ENCODE measurements around the gene NF2. TPM values are rescaled to one million over a fixed set of nuclear protein-coding genes. Genes with fewer than 3 reads are reported as not detected.

Gene NF2
- total RNA-seq, 1 donor from 2014 or later: 37.3 TPM

GRCh38 chr22:29674121-29674520, 70.7 kb downstream of the NF2 start:
- no peak for TF ChIP-seq CTCF (IDR thresholded peaks at IDR 0.05)
- H3K27me3 ChIP-seq: no peaks in the 10 kb centered on the region
- H3K27ac ChIP-seq: no peak overlapping the region
- H3K9me3 ChIP-seq: no peaks in the 10 kb centered on the region
- intact Hi-C loops (cut with DNase I): no loop called here
- H3K4me3 ChIP-seq: no peak overlapping the region
- H3K36me3 ChIP-seq: peaks cover 64 to 85% of the 10 kb centered on the region in 2 donors
- no peak for DNase-seq (ENCODE audit: low spot score in 2 of 2)
- no peaks in the 10 kb centered on the region for H3K4me1 ChIP-seq

- intact Hi-C loops (cut with DNase I): no loop called here
- peaks cover 57 to 95% of the 10 kb centered on the region in 2 donors for H3K36me3 ChIP-seq
Measured at GRCh38 chr22:29679316-29679715, 75.9 kb downstream of the NF2 start.

GRCh38 chr22:29683536-29683935, 80.1 kb downstream of the NF2 start:
- Histone ChIP-seq H3K4me3 (no peak overlapping the region), H3K36me3 (peaks cover 29 to 64% of the 10 kb centered on the region in 2 donors), H3K27me3 (no peaks in the 10 kb centered on the region), H3K27ac (no peak overlapping the region), H3K9me3 (no peaks in the 10 kb centered on the region), H3K4me1 (no peaks in the 10 kb centered on the region)
- no peak for DNase-seq (ENCODE audit: low spot score in 2 of 2)
- TF ChIP-seq CTCF (IDR thresholded peaks at IDR 0.05): no peak
- intact Hi-C loops (cut with DNase I): no loop called here

More at GRCh38 chr22:29679316-29679715, 75.9 kb downstream of the NF2 start:
- no peaks in the 10 kb centered on the region for H3K4me1 ChIP-seq
- no peak for TF ChIP-seq CTCF (IDR thresholded peaks at IDR 0.05)
- no peak overlapping the region for H3K27ac ChIP-seq
- H3K9me3 ChIP-seq: no peaks in the 10 kb centered on the region
- no peaks in the 10 kb centered on the region for H3K27me3 ChIP-seq
- no peak overlapping the region for H3K4me3 ChIP-seq
- no peak for DNase-seq (ENCODE audit: low spot score in 2 of 2)

GRCh38 chr22:29684244-29684643, 80.8 kb downstream of the NF2 start:
- intact Hi-C loops (cut with DNase I): no loop called here
- Histone ChIP-seq H3K36me3 (peaks cover 25 to 56% of the 10 kb centered on the region in 2 donors), H3K4me3 (no peak overlapping the region), H3K27me3 (no peaks in the 10 kb centered on the region), H3K27ac (no peak overlapping the region), H3K9me3 (no peaks in the 10 kb centered on the region), H3K4me1 (no peaks in the 10 kb centered on the region)
- no peak for DNase-seq (ENCODE audit: low spot score in 2 of 2)
- TF ChIP-seq CTCF (IDR thresholded peaks at IDR 0.05): no peak

- intact Hi-C loops (cut with DNase I): no loop called here
- H3K9me3 ChIP-seq: no peaks in the 10 kb centered on the region
- H3K4me1 ChIP-seq: no peaks in the 10 kb centered on the region
- H3K27ac ChIP-seq: no peak overlapping the region
- no peak overlapping the region for H3K4me3 ChIP-seq
- no peak for DNase-seq (ENCODE audit: low spot score in 2 of 2)
- H3K27me3 ChIP-seq: no peaks in the 10 kb centered on the region
- no peak for TF ChIP-seq CTCF (IDR thresholded peaks at IDR 0.05)
- peaks cover 14 to 33% of the 10 kb centered on the region in 2 donors for H3K36me3 ChIP-seq
Measured at GRCh38 chr22:29689206-29689879, 85.9 kb downstream of the NF2 start.

- Histone ChIP-seq H3K4me1 (no peaks in the 10 kb centered on the region), H3K36me3 (peaks cover 14 to 38% of the 10 kb centered on the region in 2 donors), H3K27ac (no peak overlapping the region), H3K9me3 (no peaks in the 10 kb centered on the region), H3K4me3 (no peak overlapping the region), H3K27me3 (no peaks in the 10 kb centered on the region)
- DNase-seq (ENCODE audit: low spot score in 2 of 2): no peak
- intact Hi-C loops (cut with DNase I): loop anchor here (5.0 kb wide), 1 partner anchor 397 kb away; no protein-coding TSS in a partner anchor
- peak in 2 of 3 experiments; percentile 20 to 49 for TF ChIP-seq CTCF (IDR thresholded peaks at IDR 0.05)
Measured at GRCh38 chr22:29689880-29690213, 86.4 kb downstream of the NF2 start.

All from ascending aorta (tissue), 2 donors.